H1 (cell line): ENCODE measurements around the gene OTOP1. TPM values are rescaled to one million over a fixed set of nuclear protein-coding genes. Genes with fewer than 3 reads are reported as not detected.
"Not testable (repeated sequence)": the region's sequence is repeated elsewhere in the genome, so short reads cannot be mapped to it uniquely, and the experiment has no call there.

ENCODE experiments used
- CTCF ChIA-PET: fragments of 300-600 bp; sonication (Branson Sonifier 250); formaldehyde crosslinking; loops from one replicate; lab custom pipeline; 2021; ENCODE audit not compliant: partially characterized antibody; lab: Charles Lee
- POLR2A ChIA-PET: fragments of 300-600 bp; sonication (Branson Sonifier 250); formaldehyde crosslinking; loops from one replicate; lab custom pipeline; 2021; ENCODE audit warnings: inconsistent platforms; ENCODE audit not compliant: partially characterized antibody; lab: Charles Lee
- DNase-seq, 2 experiments: peaks; one replicate each; pipeline versions ENCODE4 v3.0.0 to v3.0.0-alpha.2; 2010 to 2022; ENCODE audit warnings: low spot score in 2 of 2, low read depth in 1 of 2, mixed read lengths in 1 of 2
- FAIRE-seq: peaks from 2 replicates; lab custom pipeline; 2011; peaks lifted over from hg19 to GRCh38; lab: Jason Lieb, UNC
- H2AFZ ChIP-seq: 2 replicates; pipeline ENCODE4 v1.8.1; 2012; ENCODE audit warnings: low read length, inconsistent platforms
- H2AK5ac ChIP-seq: 2 replicates; pipeline ENCODE4 v1.6.1; 2013; ENCODE audit warnings: low read depth, low read length
- H2BK120ac ChIP-seq: replicated peaks from 2 replicates; pipeline ENCODE3; 2013; ENCODE audit warnings: low read depth, low read length, inconsistent platforms
- H2BK12ac ChIP-seq: 2 replicates; pipeline ENCODE4 v1.6.1; 2013; ENCODE audit warnings: low read depth, low read length
- H2BK15ac ChIP-seq: 2 replicates; pipeline ENCODE4 v1.6.1; 2013; ENCODE audit warnings: low read length
- H2BK20ac ChIP-seq: 2 replicates; pipeline ENCODE4 v1.6.1; 2013; ENCODE audit warnings: low read length
- H2BK5ac ChIP-seq: 2 replicates; pipeline ENCODE4 v1.6.1; 2013; ENCODE audit warnings: low read depth, low read length
- H3K14ac ChIP-seq: 2 replicates; pipeline ENCODE4 v1.6.1; 2013; ENCODE audit warnings: inconsistent platforms; ENCODE audit not compliant: insufficient read length
- H3K18ac ChIP-seq: 2 replicates; pipeline ENCODE4 v1.6.1; 2013; ENCODE audit warnings: low read length; ENCODE audit errors: extremely low read depth
- H3K23ac ChIP-seq: 2 replicates; pipeline ENCODE4 v1.6.1; 2013; ENCODE audit warnings: inconsistent platforms; ENCODE audit not compliant: insufficient read length
- H3K23me2 ChIP-seq: 2 replicates; pipeline ENCODE4 v1.6.1; 2013; ENCODE audit warnings: low read depth, low read length
- H3K27ac ChIP-seq: 2 replicates; pipeline ENCODE4 v1.6.1; 2011; ENCODE audit warnings: low read depth, low read length, inconsistent platforms
- H3K27me3 ChIP-seq, 4 experiments: replicated peaks in 1 of 4; 1 replicate in 1 of 4; 2 replicates in 3 of 4; pipeline versions ENCODE4 v1.6.1 to v1.8.1; 2011 to 2013; ENCODE audit warnings: low read length in 3 of 4, mild to moderate bottlenecking in 3 of 4, inconsistent platforms in 2 of 4, mixed read lengths in 2 of 4, moderate library complexity in 1 of 4; ENCODE audit not compliant: control insufficient read depth in 3 of 4, insufficient read depth in 3 of 4; ENCODE audit errors: extremely low read depth in 1 of 4
- H3K36me3 ChIP-seq, 4 experiments: 2 replicates each; pipeline versions ENCODE4 v1.6.1 to v1.8.1; 2011 to 2013; ENCODE audit warnings: mild to moderate bottlenecking in 4 of 4, low read length in 3 of 4, moderate library complexity in 2 of 4, control low read depth in 1 of 4, inconsistent platforms in 1 of 4; ENCODE audit not compliant: insufficient read depth in 4 of 4, control insufficient read depth in 2 of 4
- H3K4ac ChIP-seq: replicated peaks from 2 replicates; pipeline ENCODE3; 2013; ENCODE audit warnings: low read length, low read depth, mixed read lengths, inconsistent platforms; ENCODE audit not compliant: insufficient read length
- H3K4me1 ChIP-seq, 4 experiments: replicated peaks in 1 of 4; 1 replicate in 1 of 4; 2 replicates in 3 of 4; pipeline versions ENCODE4 v1.6.1 to v1.8.1; 2011 to 2013; ENCODE audit warnings: low read length in 3 of 4, inconsistent platforms in 2 of 4, mixed read lengths in 1 of 4; ENCODE audit not compliant: insufficient read depth in 4 of 4, control insufficient read depth in 3 of 4
- H3K4me2 ChIP-seq, 2 experiments: 2 replicates each; pipeline versions ENCODE4 v1.6.1 to v1.8.1; 2011 to 2013; ENCODE audit warnings: low read depth in 2 of 2, low read length in 2 of 2, control low read depth in 1 of 2, inconsistent platforms in 1 of 2, mild to moderate bottlenecking in 1 of 2; ENCODE audit not compliant: insufficient read depth in 1 of 2
- H3K4me3 ChIP-seq, 4 experiments: fragments of 200-600, 300-600 bp in 1 of 4; sonication (generic), shearing (Covaris generic), sonication (Bioruptor Twin) in 1 of 4; 2 replicates each; pipeline versions ENCODE4 v1.5.1 to v1.8.1; 2011 to 2016; ENCODE audit warnings: low read length in 4 of 4, low read depth in 3 of 4, control low read depth in 2 of 4, inconsistent platforms in 2 of 4, mild to moderate bottlenecking in 2 of 4, mixed read lengths in 1 of 4, moderate library complexity in 1 of 4; ENCODE audit not compliant: insufficient read depth in 2 of 4; ENCODE audit errors: extremely low read depth in 1 of 4
- H3K56ac ChIP-seq: replicated peaks from 2 replicates; pipeline ENCODE3; 2013; ENCODE audit warnings: low read depth, mild to moderate bottlenecking, mixed read lengths, low read length, inconsistent platforms; ENCODE audit not compliant: insufficient read length
- H3K79me1 ChIP-seq: 2 replicates; pipeline ENCODE4 v1.6.1; 2013; ENCODE audit warnings: low read depth, low read length, control low read depth
- H3K79me2 ChIP-seq, 2 experiments: 2 replicates each; pipeline versions ENCODE4 v1.6.1 to v1.8.1; 2012 to 2013; ENCODE audit warnings: low read length in 2 of 2, mild to moderate bottlenecking in 2 of 2, inconsistent platforms in 1 of 2; ENCODE audit not compliant: insufficient read depth in 2 of 2, control insufficient read depth in 1 of 2
- H3K9ac ChIP-seq, 4 experiments: replicated peaks in 1 of 4; 1 replicate in 1 of 4; 2 replicates in 3 of 4; pipeline versions ENCODE4 v1.6.1 to v1.8.1; 2011 to 2013; ENCODE audit warnings: low read depth in 3 of 4, low read length in 3 of 4, control low read depth in 2 of 4, mild to moderate bottlenecking in 2 of 4, moderate library complexity in 2 of 4, inconsistent platforms in 1 of 4; ENCODE audit errors: extremely low read depth in 1 of 4
- H3K9me3 ChIP-seq, 2 experiments: 2 replicates each; pipeline versions ENCODE4 v1.6.1 to v1.8.1; 2012 to 2013; ENCODE audit warnings: mild to moderate bottlenecking in 2 of 2, moderate library complexity in 2 of 2, control low read depth in 1 of 2, inconsistent platforms in 1 of 2, low read depth in 1 of 2, low read length in 1 of 2, mixed read lengths in 1 of 2; ENCODE audit not compliant: insufficient read depth in 2 of 2
- H4K20me1 ChIP-seq, 2 experiments: replicated peaks in 1 of 2; 2 replicates each; pipeline versions ENCODE3 to v1.8.1; 2011 to 2013; ENCODE audit warnings: inconsistent platforms in 2 of 2, low read length in 2 of 2, mild to moderate bottlenecking in 1 of 2; ENCODE audit not compliant: insufficient read depth in 2 of 2, control insufficient read depth in 1 of 2
- H4K5ac ChIP-seq: 2 replicates; pipeline ENCODE4 v1.6.1; 2013; ENCODE audit warnings: low read length, low read depth, mixed read lengths, inconsistent platforms; ENCODE audit not compliant: insufficient read length
- H4K8ac ChIP-seq: 2 replicates; pipeline ENCODE4 v1.8.0; 2013; ENCODE audit warnings: mild to moderate bottlenecking, moderate library complexity, low read length, inconsistent platforms; ENCODE audit not compliant: insufficient read depth; ENCODE audit errors: extremely low read depth
- H4K91ac ChIP-seq: replicated peaks from 2 replicates; pipeline ENCODE3; 2013; ENCODE audit warnings: low read length, mixed read lengths, inconsistent platforms; ENCODE audit not compliant: insufficient read length
- WGBS, 2 experiments: shearing (Covaris generic) in 1 of 2; methylation state at CpG; one replicate each; pipeline versions ENCODE4 v1.1.6 to v1.1.7; 2013 to 2015; ENCODE audit warnings: low lambda C conversion rate in 2 of 2, mixed read lengths in 2 of 2, inconsistent platforms in 1 of 2, low coverage in 1 of 2, missing lambda C conversion rate in 1 of 2; ENCODE audit not compliant: insufficient replicate concordance in 2 of 2, insufficient coverage in 1 of 2, insufficient read length in 1 of 2; ENCODE audit errors: extremely low coverage in 1 of 2, missing lambda C conversion rate in 1 of 2; 5-methylcytosine and 5-hydroxymethylcytosine counted together
- polyA plus RNA-seq, 7 experiments: library from polyadenylated mRNA; depleted of rRNA in 3 of 7; stranded (reverse) in 5 of 7; unstranded in 2 of 7; fragments of >200 nt in 5 of 7; fragments of 200-250 nt in 2 of 7; gene quantifications; 1 replicate in 5 of 7; 2 replicates in 1 of 7; 4 replicates in 1 of 7; pipeline versions ENCODE4 v1.2.1 to v1.2.3, GENCODE V29; 2011 to 2013; ENCODE audit warnings: missing spikeins in 2 of 7, mixed read lengths in 2 of 7
- total RNA-seq: library from RNA; stranded (reverse); fragmentation: NEBNext Ultra II Directional; extraction: Animal tissue kit (Norgen Biotek cat#: 25700); gene quantifications from 2 replicates; pipeline ENCODE4 v1.2.1, GENCODE V29; 2021

OTOP1 gene
- total and polyA plus RNA-seq, 2 of the 8 experiments (the other 6 are each of a cell fraction or from before 2014, with no cell fraction given), result not detected

DNA sequence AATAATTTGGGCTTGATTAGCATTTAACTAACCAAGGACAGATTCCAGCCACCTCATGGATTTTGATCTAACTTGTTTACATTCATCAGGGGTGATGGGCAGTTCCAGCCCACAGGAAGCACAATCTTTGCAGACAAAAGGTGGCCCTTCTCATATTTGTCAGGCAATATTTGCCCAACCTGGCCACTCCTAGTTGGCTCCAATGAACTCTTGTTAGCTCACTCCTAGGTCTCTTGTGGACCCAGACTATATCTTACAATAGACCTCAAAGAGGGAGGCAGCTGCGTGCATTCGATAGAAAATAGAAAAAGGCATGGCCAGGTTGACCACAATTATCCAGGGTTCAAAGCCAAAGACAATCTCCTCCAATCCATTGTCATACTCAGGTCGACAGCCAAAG, 38.2 kb downstream of the OTOP1 start:
- H3K23me2 ChIP-seq, H2BK5ac ChIP-seq, H3K36me3 ChIP-seq, H4K91ac ChIP-seq, H4K5ac ChIP-seq, H3K9me3 ChIP-seq, H2BK120ac ChIP-seq, H3K14ac ChIP-seq, POLR2A ChIA-PET, H3K79me2 ChIP-seq, H3K18ac ChIP-seq, DNase-seq, H4K8ac ChIP-seq, H2AK5ac ChIP-seq, FAIRE-seq, H2BK20ac ChIP-seq, H3K27ac ChIP-seq, H3K56ac ChIP-seq, CTCF ChIA-PET, H3K23ac ChIP-seq, H3K4ac ChIP-seq, H2BK12ac ChIP-seq, H3K4me1 ChIP-seq, H2BK15ac ChIP-seq, H4K20me1 ChIP-seq, H3K27me3 ChIP-seq, H3K4me2 ChIP-seq, H3K9ac ChIP-seq, H3K79me1 ChIP-seq, H2AFZ ChIP-seq, H3K4me3 ChIP-seq: not testable (repeated sequence)
- 87% methylated on average over 3 of the region's 3 CpGs; no CpG with 5 or more reads in 1 of the 2 experiments for WGBS, 2 experiments
